SK-N-MC (cell line): ENCODE results near the gene DISC1.

Experiments
- EZH2 ChIP-seq: fragments of 200-600 bp; sonication (generic); IDR thresholded peaks from one replicate; pipeline ENCODE4 v1.6.1; 2017; ENCODE audit warnings: antibody characterized with exemption
- FOXP2 ChIP-seq: optimal IDR thresholded peaks from 2 replicates; pipeline ENCODE3; 2011; ENCODE audit warnings: mild to moderate bottlenecking, moderate library complexity; ENCODE audit not compliant: insufficient read depth; ENCODE audit errors: extremely low read length, control extremely low read depth
- POLR2AphosphoS5 ChIP-seq: IDR thresholded peaks from 2 replicates; pipeline ENCODE4 v1.6.1; 2012; ENCODE audit warnings: mild to moderate bottlenecking, low read depth, low read length, borderline replicate concordance

DNA sequence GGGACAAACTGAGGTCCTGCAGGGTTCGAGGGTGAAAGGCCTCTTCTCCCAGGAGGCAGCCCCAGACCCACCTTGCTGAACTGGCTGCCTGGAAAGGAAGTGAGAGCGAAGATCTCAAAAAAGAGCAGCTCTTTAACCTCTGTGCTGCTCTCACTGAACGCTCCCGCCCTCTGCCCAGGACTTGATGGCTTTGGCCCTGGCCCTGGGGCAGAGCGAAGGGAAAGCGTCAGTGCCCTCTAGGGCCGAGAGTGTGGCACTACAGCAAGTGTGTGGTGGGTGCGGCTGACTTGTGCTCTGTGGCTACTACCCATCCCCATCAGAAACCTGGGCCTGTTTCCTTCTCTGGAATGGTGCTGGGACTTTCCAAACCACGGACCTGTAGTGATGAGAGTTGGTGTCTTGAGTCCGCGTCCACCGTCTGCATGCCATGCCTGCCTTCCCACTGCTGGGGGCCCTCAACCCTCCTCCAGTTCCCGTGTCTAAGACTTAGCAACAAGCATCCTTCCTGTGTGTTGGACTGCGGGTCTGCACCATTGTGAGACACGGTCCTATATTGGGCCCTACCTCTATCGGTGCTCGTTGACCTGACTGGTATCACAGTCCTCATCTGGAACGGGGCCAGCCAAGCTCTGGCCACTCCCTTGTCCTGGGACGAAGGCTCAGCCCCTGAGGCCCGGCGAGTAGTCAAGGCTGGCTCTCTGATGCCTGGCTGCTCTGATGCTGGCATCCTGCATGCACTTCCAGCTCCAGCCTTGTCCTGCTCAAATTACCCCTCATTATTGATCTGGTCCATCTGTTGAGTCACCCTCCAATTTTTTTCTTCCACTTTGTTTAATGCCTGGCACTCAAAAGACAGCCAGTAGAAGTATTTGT is 180.3 kb downstream of the DISC1 start:
- TF ChIP-seq FOXP2 (no peak), POLR2AphosphoS5 (no peak), EZH2 (no peak)
